ENCODE results near the gene EMILIN3. TPM values are rescaled to one million over a fixed set of nuclear protein-coding genes. Genes with fewer than 3 reads are reported as not detected.

Gene EMILIN3
- total and polyA plus RNA-seq, 2 of the 8 experiments (the other 6 are each of a cell fraction or from before 2014, with no cell fraction given), result 3.8 to 5.2 TPM

DNA sequence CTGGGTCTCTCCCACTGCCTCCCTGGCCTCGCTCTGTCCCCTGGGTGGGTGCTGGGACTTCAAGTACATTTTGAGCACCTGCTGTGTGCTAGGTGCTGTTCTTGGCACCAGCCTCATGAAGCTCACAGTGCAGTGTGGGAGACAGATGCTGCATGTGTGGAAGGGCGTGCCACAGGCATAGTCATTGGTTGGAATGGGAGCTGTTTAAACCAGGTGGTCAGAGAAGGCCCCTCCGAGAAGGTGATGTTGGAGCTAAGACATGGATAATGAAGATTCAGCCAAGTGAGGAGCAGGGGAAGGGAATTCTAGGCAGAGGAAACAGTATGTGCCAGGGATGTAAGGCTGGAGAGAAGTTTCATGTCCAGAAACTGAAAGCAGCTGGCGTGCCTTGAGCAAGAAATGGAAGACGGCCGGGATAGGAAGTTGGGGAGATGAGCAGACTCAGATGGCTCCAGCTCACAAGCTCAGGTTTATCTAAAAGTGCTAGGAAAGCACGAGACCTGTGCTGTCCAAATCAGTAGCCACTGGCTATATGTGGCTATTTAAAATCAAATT is 16.1 kb downstream of the EMILIN3 start:
- no peak for FAIRE-seq
- no peak overlapping the region for H2AFZ ChIP-seq (ENCODE audit: low read length)
- H3K14ac ChIP-seq (ENCODE audit: insufficient read length), result no peak overlapping the region
- TF ChIP-seq RBBP5 (IDR thresholded peaks at IDR 0.05; ENCODE audit: borderline replicate concordance, low read depth, low read length) (no peak), NRF1 (IDR thresholded peaks at IDR 0.05; ENCODE audit: low read depth, low read length) (no peak), TBP (IDR thresholded peaks at IDR 0.05; ENCODE audit: low read depth, low read length) (no peak), CTCF (IDR thresholded peaks at IDR 0.05; ENCODE audit: control extremely low read depth in 1 of 3, insufficient read depth in 1 of 3, low read depth in 1 of 3, low read length in 3 of 3) (no peak), MAFK (IDR thresholded peaks at IDR 0.05; ENCODE audit: low read depth, low read length) (no peak), CTBP2 (IDR thresholded peaks at IDR 0.05; ENCODE audit: borderline replicate concordance, insufficient read depth, insufficient read length, low read length) (no peak), ASH2L (IDR thresholded peaks at IDR 0.05; ENCODE audit: low read length) (no peak), CHD1 (IDR thresholded peaks at IDR 0.05; ENCODE audit: low read depth, low read length) (no peak), HDAC6 (IDR thresholded peaks at IDR 0.05; ENCODE audit: low read depth, low read length) (no peak), CEBPB (IDR thresholded peaks at IDR 0.05; ENCODE audit: low read depth, low read length) (no peak)
- TF ChIP-seq, protein P1, sequence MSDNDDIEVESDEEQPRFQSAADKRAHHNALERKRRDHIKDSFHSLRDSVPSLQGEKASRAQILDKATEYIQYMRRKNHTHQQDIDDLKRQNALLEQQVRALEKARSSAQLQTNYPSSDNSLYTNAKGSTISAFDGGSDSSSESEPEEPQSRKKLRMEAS (IDR thresholded peaks at IDR 0.05), result no peak

More for the DNA sequence above, 16.1 kb downstream of the EMILIN3 start:
- H2BK5ac ChIP-seq (ENCODE audit: low read depth, low read length), result no peak overlapping the region
- no peak overlapping the region for H3K23ac ChIP-seq (ENCODE audit: insufficient read length)
- H4K8ac ChIP-seq (ENCODE audit: extremely low read depth, insufficient read depth, low read length), result no peak overlapping the region
- no peaks in the 10 kb centered on the region for H3K27me3 ChIP-seq (replicated peaks in 1 of 4; ENCODE audit: control insufficient read depth in 3 of 4, extremely low read depth in 1 of 4, insufficient read depth in 3 of 4, low read length in 3 of 4)
- no peak overlapping the region for H2BK20ac ChIP-seq (ENCODE audit: low read length)
- H3K4ac ChIP-seq (replicated peaks; ENCODE audit: insufficient read length, low read depth, low read length), result no peak overlapping the region
- H3K79me2 ChIP-seq (ENCODE audit: control insufficient read depth in 1 of 2, insufficient read depth in 2 of 2, low read length in 2 of 2), result no peaks in the 10 kb centered on the region
- no peak for DNase-seq (ENCODE audit: low read depth in 1 of 2, low spot score in 2 of 2)
- H3K9me3 ChIP-seq (ENCODE audit: insufficient read depth in 2 of 2, low read depth in 1 of 2, low read length in 1 of 2), result no peaks in the 10 kb centered on the region
- H3K4me2 ChIP-seq (ENCODE audit: insufficient read depth in 1 of 2, low read depth in 2 of 2, low read length in 2 of 2), result no peak overlapping the region
- ChIA-PET POLR2A (ENCODE audit: partially characterized antibody) (no interaction called here), CTCF (ENCODE audit: partially characterized antibody) (interaction anchor here (0.6 to 3.5 kb wide), 13 partner anchors 9 to 161 kb away, joined by 3 to 23 read pairs (median 3); partner anchors contain the start of genes EMILIN3 and LPIN3)
- H3K56ac ChIP-seq (replicated peaks; ENCODE audit: insufficient read length, low read depth, low read length), result no peak overlapping the region
- H4K5ac ChIP-seq (ENCODE audit: insufficient read length, low read depth, low read length), result no peak overlapping the region
- H3K4me3 ChIP-seq (ENCODE audit: extremely low read depth in 1 of 4, insufficient read depth in 2 of 4, low read depth in 3 of 4, low read length in 4 of 4), result no peak overlapping the region
- no peaks in the 10 kb centered on the region for H3K79me1 ChIP-seq (ENCODE audit: low read depth, low read length)
- no peaks in the 10 kb centered on the region for H3K36me3 ChIP-seq (ENCODE audit: control insufficient read depth in 2 of 4, insufficient read depth in 4 of 4, low read length in 3 of 4)
- H3K27ac ChIP-seq (ENCODE audit: low read depth, low read length), result no peak overlapping the region
- WGBS, 2 experiments (ENCODE audit: extremely low coverage in 1 of 2, insufficient coverage in 1 of 2, insufficient read length in 1 of 2, insufficient replicate concordance in 2 of 2, low coverage in 1 of 2, low lambda C conversion rate in 2 of 2, missing lambda C conversion rate in 1 of 2), result 85% methylated on average over 7 of the region's 7 CpGs; no CpG with 5 or more reads in 1 of the 2 experiments
- H2BK15ac ChIP-seq (ENCODE audit: low read length), result no peak overlapping the region
- H3K9ac ChIP-seq (replicated peaks in 1 of 4; ENCODE audit: extremely low read depth in 1 of 4, low read depth in 3 of 4, low read length in 3 of 4), result no peak overlapping the region
- no peak overlapping the region for H2AK5ac ChIP-seq (ENCODE audit: low read depth, low read length)
- H3K18ac ChIP-seq (ENCODE audit: extremely low read depth, low read length), result no peak overlapping the region
- no peak overlapping the region for H2BK120ac ChIP-seq (replicated peaks; ENCODE audit: low read depth, low read length)
- no peak overlapping the region for H2BK12ac ChIP-seq (ENCODE audit: low read depth, low read length)
- no peaks in the 10 kb centered on the region; a peak in 1 of 7 replicates for H3K4me1 ChIP-seq (replicated peaks in 1 of 4; ENCODE audit: control insufficient read depth in 3 of 4, insufficient read depth in 4 of 4, low read length in 3 of 4)
- H3K23me2 ChIP-seq (ENCODE audit: low read depth, low read length), result no peaks in the 10 kb centered on the region; the same call in 1 of the 2 replicates
- peaks cover 0 to 1% of the 10 kb centered on the region in 2 experiments for H4K20me1 ChIP-seq (replicated peaks in 1 of 2; ENCODE audit: control insufficient read depth in 1 of 2, insufficient read depth in 2 of 2, low read length in 2 of 2)
- no peak overlapping the region for H4K91ac ChIP-seq (replicated peaks; ENCODE audit: insufficient read length, low read length)

Measured in H1 (cell line).